ENCODE measurements around the gene PLA2G7. TPM values are rescaled to one million over a fixed set of nuclear protein-coding genes. Genes with fewer than 3 reads are reported as not detected.

PLA2G7 gene
- total and polyA plus RNA-seq, 2 of the 8 experiments (the other 6 are each of a cell fraction or from before 2014, with no cell fraction given): 1.5 to 2.2 TPM

DNA sequence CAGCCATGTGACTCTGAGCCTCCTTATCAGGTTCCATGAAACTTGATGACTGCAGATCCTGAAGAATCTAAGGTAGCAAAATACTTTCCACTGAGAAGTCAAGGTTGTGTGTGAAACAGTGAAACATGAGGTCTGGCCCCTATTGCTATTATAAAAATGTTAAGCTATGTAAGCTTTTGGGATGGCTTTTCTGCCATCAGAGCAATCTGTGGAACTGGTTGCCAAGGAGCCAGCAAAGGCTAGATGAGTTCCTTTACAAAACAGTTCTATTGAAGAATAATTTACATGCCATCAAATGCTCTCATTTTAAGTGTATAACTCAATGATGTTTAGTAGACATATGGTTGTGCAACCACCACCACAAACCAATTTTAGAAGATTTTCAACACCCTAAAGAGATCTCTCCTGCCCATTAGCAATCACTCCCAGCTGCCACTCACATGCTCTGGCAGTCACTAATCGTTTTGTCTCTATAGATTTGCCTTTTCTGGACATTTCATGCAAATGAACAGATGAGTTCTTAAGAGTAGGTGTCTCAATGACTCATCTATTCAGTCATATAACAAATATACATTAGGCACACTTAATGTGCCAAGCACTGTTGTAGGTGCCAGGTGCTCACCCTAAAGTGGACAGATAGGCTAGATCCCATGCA lies 38.2 kb upstream of the PLA2G7 start (continued):
- TF ChIP-seq, protein P1, sequence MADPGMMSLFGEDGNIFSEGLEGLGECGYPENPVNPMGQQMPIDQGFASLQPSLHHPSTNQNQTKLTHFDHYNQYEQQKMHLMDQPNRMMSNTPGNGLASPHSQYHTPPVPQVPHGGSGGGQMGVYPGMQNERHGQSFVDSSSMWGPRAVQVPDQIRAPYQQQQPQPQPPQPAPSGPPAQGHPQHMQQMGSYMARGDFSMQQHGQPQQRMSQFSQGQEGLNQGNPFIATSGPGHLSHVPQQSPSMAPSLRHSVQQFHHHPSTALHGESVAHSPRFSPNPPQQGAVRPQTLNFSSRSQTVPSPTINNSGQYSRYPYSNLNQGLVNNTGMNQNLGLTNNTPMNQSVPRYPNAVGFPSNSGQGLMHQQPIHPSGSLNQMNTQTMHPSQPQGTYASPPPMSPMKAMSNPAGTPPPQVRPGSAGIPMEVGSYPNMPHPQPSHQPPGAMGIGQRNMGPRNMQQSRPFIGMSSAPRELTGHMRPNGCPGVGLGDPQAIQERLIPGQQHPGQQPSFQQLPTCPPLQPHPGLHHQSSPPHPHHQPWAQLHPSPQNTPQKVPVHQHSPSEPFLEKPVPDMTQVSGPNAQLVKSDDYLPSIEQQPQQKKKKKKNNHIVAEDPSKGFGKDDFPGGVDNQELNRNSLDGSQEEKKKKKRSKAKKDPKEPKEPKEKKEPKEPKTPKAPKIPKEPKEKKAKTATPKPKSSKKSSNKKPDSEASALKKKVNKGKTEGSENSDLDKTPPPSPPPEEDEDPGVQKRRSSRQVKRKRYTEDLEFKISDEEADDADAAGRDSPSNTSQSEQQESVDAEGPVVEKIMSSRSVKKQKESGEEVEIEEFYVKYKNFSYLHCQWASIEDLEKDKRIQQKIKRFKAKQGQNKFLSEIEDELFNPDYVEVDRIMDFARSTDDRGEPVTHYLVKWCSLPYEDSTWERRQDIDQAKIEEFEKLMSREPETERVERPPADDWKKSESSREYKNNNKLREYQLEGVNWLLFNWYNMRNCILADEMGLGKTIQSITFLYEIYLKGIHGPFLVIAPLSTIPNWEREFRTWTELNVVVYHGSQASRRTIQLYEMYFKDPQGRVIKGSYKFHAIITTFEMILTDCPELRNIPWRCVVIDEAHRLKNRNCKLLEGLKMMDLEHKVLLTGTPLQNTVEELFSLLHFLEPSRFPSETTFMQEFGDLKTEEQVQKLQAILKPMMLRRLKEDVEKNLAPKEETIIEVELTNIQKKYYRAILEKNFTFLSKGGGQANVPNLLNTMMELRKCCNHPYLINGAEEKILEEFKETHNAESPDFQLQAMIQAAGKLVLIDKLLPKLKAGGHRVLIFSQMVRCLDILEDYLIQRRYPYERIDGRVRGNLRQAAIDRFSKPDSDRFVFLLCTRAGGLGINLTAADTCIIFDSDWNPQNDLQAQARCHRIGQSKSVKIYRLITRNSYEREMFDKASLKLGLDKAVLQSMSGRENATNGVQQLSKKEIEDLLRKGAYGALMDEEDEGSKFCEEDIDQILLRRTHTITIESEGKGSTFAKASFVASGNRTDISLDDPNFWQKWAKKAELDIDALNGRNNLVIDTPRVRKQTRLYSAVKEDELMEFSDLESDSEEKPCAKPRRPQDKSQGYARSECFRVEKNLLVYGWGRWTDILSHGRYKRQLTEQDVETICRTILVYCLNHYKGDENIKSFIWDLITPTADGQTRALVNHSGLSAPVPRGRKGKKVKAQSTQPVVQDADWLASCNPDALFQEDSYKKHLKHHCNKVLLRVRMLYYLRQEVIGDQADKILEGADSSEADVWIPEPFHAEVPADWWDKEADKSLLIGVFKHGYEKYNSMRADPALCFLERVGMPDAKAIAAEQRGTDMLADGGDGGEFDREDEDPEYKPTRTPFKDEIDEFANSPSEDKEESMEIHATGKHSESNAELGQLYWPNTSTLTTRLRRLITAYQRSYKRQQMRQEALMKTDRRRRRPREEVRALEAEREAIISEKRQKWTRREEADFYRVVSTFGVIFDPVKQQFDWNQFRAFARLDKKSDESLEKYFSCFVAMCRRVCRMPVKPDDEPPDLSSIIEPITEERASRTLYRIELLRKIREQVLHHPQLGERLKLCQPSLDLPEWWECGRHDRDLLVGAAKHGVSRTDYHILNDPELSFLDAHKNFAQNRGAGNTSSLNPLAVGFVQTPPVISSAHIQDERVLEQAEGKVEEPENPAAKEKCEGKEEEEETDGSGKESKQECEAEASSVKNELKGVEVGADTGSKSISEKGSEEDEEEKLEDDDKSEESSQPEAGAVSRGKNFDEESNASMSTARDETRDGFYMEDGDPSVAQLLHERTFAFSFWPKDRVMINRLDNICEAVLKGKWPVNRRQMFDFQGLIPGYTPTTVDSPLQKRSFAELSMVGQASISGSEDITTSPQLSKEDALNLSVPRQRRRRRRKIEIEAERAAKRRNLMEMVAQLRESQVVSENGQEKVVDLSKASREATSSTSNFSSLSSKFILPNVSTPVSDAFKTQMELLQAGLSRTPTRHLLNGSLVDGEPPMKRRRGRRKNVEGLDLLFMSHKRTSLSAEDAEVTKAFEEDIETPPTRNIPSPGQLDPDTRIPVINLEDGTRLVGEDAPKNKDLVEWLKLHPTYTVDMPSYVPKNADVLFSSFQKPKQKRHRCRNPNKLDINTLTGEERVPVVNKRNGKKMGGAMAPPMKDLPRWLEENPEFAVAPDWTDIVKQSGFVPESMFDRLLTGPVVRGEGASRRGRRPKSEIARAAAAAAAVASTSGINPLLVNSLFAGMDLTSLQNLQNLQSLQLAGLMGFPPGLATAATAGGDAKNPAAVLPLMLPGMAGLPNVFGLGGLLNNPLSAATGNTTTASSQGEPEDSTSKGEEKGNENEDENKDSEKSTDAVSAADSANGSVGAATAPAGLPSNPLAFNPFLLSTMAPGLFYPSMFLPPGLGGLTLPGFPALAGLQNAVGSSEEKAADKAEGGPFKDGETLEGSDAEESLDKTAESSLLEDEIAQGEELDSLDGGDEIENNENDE (IDR thresholded peaks at IDR 0.05; ENCODE audit: insufficient replicate concordance, low read length): no peak
- TF ChIP-seq SP1 (IDR thresholded peaks at IDR 0.05; ENCODE audit: low read depth, low read length) (no peak), EZH2 (IDR thresholded peaks at IDR 0.05; ENCODE audit: low read depth, low read length, severe bottlenecking) (no peak)
- TF ChIP-seq, protein P2, sequence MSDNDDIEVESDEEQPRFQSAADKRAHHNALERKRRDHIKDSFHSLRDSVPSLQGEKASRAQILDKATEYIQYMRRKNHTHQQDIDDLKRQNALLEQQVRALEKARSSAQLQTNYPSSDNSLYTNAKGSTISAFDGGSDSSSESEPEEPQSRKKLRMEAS (IDR thresholded peaks at IDR 0.05): no peak

All from H1 (cell line).